GM12892 (cell line): ENCODE measurements around the gene TIMM10.

Experiments used
- DNase-seq: peaks from one replicate; pipeline ENCODE4 v3.0.0; 2011; ENCODE audit not compliant: insufficient read length
- FAIRE-seq: peaks from 2 replicates; lab custom pipeline; 2011; peaks lifted over from hg19 to GRCh38; lab: Jason Lieb, UNC
- POLR2A ChIP-seq: IDR thresholded peaks from 2 replicates; pipeline ENCODE4 v1.6.1; 2011; ENCODE audit warnings: low read depth, low read length, control low read depth
- POLR2AphosphoS5 ChIP-seq: IDR thresholded peaks from 2 replicates; pipeline ENCODE4 v1.6.1; 2011; ENCODE audit warnings: low read depth, low read length, control low read depth
- TAF1 ChIP-seq: IDR thresholded peaks from 2 replicates; pipeline ENCODE4 v1.6.1; 2011; ENCODE audit warnings: low read depth, mild to moderate bottlenecking, control low read depth, low read length, borderline replicate concordance

The TIMM10 gene

GRCh38 chr11:57530215-57530595, 349 bp downstream of the TIMM10 start:
- TF ChIP-seq POLR2AphosphoS5, result no peak
- no peak for TF ChIP-seq TAF1
- DNase-seq, result no peak
- no peak for FAIRE-seq

GRCh38 chr11:57529012-57529411, 1.5 kb downstream of the TIMM10 start:
- no peak for DNase-seq
- FAIRE-seq, result no peak
- TF ChIP-seq TAF1 (no peak), POLR2A (no peak), POLR2AphosphoS5 (no peak)

- DNase-seq (no peak), FAIRE-seq (peak; percentile 96)
- no peak for TF ChIP-seq POLR2A
- no peak for TF ChIP-seq TAF1
- no peak; the same call in none of the 2 replicates for TF ChIP-seq POLR2AphosphoS5
These were observed 3.4 kb downstream of the TIMM10 start for GRCh38 chr11:57527056-57527631.

- DNase-seq (no peak), FAIRE-seq (no peak)
- TF ChIP-seq POLR2AphosphoS5, result no peak
- TF ChIP-seq TAF1, result no peak
- no peak for TF ChIP-seq POLR2A
These were observed 7.1 kb downstream of the TIMM10 start for GRCh38 chr11:57523419-57523818.

- FAIRE-seq (no peak), DNase-seq (no peak)
- no peak for TF ChIP-seq POLR2A
- no peak for TF ChIP-seq TAF1
- TF ChIP-seq POLR2AphosphoS5, result no peak
These were observed 9.4 kb downstream of the TIMM10 start for GRCh38 chr11:57521116-57521515.

- no peak for TF ChIP-seq POLR2AphosphoS5
- TF ChIP-seq POLR2A, result no peak
- TF ChIP-seq TAF1, result no peak
- DNase-seq (no peak), FAIRE-seq (peak; percentile 40)
These were observed 14.5 kb downstream of the TIMM10 start for GRCh38 chr11:57516061-57516443.

GRCh38 chr11:57515332-57516060, 15.1 kb downstream of the TIMM10 start, which contains the start of gene SLC43A1:
Gene SLC43A1, minus strand, starts transcription at chr11:57515702. Its CDS starts 1,591 bp downstream, at chr11:57514111.
- TF ChIP-seq TAF1 (no peak), POLR2AphosphoS5 (no peak), POLR2A (no peak)
- FAIRE-seq (peak; percentile 89), DNase-seq (peak; percentile 62)

- TF ChIP-seq TAF1 (no peak), POLR2A (no peak), POLR2AphosphoS5 (no peak)
- DNase-seq (peak; percentile 62), FAIRE-seq (no peak)
These were observed 15.8 kb downstream of the TIMM10 start for GRCh38 chr11:57514538-57515331.

- peak; percentile 46 for DNase-seq
- FAIRE-seq, result peak; percentile 81
- TF ChIP-seq POLR2AphosphoS5 (no peak), POLR2A (no peak), TAF1 (no peak)
These were observed 16.5 kb downstream of the TIMM10 start for GRCh38 chr11:57513911-57514537.

GRCh38 chr11:57513452-57513795, 17.1 kb downstream of the TIMM10 start:
- DNase-seq (no peak), FAIRE-seq (no peak)
- TF ChIP-seq POLR2AphosphoS5 (no peak), POLR2A (no peak), TAF1 (no peak)
